T47D (cell line): ENCODE measurements around the gene PDIK1L.

Experiments used
- DNase-seq, 2 experiments: peaks; one replicate each; pipeline versions ENCODE4 v3.0.0 to v3.0.0-alpha.2; 2011 to 2012; ENCODE audit warnings: low read depth in 1 of 2, low spot score in 1 of 2
- JUND ChIP-seq: IDR thresholded peaks from 2 replicates; pipeline ENCODE4 v1.6.1; 2012; ENCODE audit warnings: low read depth
- in situ Hi-C: cut with HindIII; loops from 2 replicates; pipeline ENCODE4 v1.10.0; 2016; ENCODE audit warnings: low sequenced_read_pairs, low pct_unique_long_range_greater_than_20kb

Gene PDIK1L

GRCh38 chr1:26114165-26114927 is 2.7 kb downstream of the PDIK1L start:
- TF ChIP-seq JUND: peak; percentile 53; the same call in 1 of the 2 replicates
- DNase-seq: peak; percentile 37 to 78
- in situ Hi-C loops: no loop called here

GRCh38 chr1:26119892-26120608 is 8.4 kb downstream of the PDIK1L start:
- in situ Hi-C loops: no loop called here
- no peak for DNase-seq

DNA sequence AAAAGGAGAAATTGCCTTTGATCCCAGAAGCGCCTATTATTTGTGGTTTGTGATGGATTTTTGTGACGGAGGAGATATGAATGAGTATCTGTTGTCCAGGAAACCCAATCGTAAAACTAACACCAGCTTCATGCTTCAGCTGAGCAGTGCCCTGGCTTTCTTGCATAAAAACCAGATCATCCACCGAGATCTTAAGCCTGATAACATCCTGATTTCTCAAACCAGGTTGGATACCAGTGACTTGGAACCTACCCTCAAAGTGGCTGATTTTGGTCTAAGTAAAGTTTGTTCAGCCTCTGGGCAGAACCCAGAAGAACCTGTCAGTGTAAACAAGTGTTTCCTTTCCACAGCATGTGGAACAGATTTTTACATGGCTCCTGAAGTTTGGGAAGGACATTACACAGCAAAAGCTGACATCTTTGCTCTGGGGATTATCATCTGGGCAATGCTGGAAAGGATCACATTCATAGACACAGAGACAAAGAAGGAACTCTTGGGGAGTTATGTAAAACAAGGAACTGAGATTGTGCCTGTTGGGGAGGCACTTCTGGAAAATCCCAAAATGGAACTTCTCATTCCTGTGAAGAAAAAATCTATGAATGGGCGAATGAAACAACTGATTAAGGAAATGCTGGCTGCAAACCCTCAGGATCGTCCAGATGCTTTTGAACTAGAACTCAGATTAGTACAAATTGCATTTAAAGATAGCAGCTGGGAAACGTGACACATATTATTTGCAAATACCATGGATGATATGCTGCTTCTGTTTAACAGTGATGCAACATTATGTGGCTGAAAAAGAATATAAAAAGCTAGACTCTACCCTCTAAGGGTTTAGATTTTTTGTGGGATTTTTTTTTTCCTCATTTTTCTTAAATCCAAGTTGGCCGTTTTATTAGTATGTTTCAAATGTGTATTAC is 10.5 kb downstream of the PDIK1L start:
- in situ Hi-C loops: no loop called here
- no peak for TF ChIP-seq JUND
- peak in 1 of 2 experiments; percentile 37 for DNase-seq

More at GRCh38 chr1:26119892-26120608, 8.4 kb downstream of the PDIK1L start:
- no peak for TF ChIP-seq JUND

DNA sequence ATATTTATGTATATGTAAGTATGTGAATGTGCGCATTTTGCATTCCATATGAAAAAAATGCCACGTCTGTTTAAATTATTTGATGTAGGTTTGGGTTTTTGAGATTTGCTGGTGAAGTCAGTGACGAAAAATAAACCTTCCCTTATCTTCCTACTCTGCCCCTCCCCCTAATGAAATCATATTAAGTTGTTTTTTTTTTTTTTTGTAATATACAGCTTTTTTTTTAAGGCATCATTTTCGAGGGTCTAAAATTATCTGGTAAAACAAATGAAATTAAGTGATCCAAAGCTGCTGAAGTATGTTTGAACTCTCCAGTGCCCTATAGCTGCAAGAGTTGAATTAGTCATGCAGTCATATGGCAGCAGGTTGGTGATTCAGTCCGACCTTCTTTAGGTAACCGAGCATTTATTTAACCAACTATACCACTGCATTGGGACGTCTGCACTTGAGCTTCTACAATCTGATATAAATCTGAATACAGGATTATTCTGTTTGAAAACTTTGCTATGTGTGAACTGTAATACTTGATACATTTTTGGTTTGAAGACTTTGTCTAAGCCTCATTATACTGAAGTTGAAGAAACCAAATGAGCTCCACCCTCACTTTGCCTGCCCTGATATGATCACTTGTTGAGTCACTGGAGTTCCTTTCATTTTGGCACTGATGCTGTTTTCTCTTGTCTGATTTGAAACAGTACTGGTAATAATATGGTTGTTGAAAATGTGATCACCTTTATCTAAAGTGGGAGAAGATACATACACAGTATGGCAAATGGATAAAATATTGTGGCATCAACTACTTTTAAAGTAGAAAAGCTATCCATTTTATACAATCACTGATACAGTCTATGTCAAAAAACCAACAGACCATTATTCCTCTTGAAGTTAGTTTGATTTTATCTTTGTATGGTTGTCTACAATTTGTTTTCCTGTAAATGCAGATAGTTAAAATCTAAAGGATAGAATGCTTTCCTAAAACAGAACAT is 11.7 kb downstream of the PDIK1L start:
- DNase-seq: peak in 1 of 2 experiments; percentile 31
- in situ Hi-C loops: no loop called here

DNA sequence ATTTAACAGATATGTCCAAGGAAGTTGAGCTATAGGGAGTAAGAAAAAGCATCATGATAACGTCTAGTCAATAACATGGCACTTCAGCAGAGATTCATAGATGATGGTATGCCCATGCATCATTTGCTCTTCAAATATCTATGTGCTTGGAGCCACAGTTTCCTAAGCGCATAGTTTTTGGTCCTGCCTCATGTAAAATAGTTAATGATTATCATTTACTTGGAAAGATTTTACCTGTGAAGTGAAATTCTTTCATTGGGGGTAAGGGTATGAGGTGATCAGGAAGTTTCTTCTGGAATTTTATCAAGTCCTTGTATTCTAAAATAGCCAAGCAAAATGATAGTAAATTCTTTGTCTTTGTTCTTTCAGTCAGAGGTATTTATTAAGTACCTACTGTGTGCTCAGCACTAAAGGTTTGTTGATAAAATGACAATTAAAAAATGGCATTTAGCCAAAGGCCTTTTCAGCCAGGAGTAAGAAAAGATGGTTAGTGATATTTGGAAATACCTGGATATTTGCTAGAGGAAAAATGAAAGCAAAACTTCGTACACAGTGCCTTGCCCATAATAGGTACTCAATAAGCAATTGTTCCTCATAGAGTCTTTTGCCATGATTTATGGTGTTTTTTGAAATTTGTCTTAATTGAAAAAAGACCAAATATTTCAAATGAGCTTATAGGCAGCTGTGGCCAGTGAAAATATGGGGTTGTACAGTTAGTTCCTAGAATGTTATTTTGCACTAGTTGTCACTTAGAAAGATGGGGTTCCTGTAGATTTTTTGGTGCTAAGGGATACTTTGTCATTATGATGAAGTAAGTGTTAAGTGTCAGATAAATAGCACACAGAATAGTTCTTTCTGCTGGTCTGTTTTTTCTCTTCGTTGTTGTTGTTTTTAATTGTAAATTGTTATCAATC is 13.1 kb downstream of the PDIK1L start:
- no peak for DNase-seq
- in situ Hi-C loops: no loop called here

More for the DNA sequence above, 11.7 kb downstream of the PDIK1L start:
- TF ChIP-seq JUND: no peak

DNA sequence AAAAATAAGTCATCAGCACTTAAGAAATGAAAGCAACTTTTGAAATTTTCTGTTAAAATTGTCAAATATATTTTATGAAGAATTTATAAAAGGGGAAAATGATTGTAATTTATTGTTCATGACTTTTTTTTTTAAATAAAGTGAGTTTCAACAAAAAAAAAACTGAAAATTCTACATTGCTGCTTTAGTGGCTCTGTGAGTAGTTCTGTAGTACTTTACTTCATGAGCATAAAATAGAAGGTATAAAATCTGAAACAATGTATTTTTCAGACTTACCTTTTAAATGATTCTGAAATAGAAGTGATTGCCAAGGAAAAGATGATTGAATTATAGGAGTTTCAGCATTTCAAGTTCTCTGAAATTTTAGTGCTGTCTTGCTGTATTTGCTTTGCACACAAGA is 13.8 kb downstream of the PDIK1L start:
- in situ Hi-C loops: no loop called here
- no peak for TF ChIP-seq JUND
- no peak for DNase-seq

More for the DNA sequence above, 13.1 kb downstream of the PDIK1L start:
- no peak for TF ChIP-seq JUND

DNA sequence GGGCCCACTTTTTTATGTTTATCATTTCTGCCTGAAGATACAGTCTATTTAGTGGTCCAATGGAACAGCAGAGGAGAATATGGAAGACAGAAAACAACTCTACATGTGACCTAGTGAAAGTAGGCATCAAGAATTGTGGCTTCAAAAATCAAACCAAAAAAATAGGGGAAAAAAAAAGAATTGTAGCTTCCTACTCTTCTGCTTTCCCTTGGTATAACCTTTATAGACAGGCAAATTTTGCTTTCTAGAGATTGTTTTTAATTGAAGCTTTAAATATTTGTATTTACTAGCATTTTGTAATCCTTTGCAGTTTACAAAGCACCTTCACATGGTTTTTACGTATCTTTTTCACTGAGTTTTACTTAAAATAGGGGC is 14.3 kb downstream of the PDIK1L start:
- DNase-seq: no peak
- in situ Hi-C loops: no loop called here
- TF ChIP-seq JUND: no peak

DNA sequence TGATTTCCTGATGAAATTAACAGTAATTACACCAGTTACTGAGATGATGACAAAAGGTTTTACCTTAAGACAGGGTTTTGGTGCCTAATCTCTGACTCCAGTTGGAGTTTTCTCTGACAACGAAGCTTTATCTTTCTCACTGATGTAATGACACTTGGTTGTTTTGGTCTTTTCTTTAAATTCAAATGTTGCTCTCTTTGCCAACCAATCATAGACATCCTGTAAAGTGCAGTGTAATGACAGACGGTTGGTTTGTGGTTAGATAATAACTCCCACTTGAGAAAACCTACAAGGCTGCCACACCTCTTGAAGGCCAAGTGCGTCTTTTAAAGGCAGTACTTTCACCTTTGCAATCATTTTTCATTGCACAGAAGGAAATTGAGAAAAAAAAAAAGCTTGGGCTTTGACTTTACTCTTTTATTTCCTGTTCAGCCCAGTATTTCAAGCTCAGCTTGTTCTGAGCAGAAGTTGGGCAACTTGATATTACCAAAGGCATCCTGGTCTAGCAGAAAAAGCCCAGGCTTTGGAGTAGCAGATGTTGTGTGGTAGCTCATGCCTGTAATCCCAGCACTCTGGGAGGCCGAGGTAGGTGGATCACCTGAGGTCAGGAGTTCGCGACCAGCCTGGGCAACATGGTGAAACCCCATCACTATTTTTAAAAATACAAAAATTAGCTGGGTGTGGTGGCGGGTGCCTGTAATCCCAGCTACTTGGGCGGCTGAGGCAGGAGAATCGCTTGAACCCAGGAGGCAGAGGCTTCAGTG is 14.9 kb downstream of the PDIK1L start:
- in situ Hi-C loops: no loop called here
- no peak for TF ChIP-seq JUND
- DNase-seq: peak in 1 of 2 experiments; percentile 78

- no peak for DNase-seq
- no peak for TF ChIP-seq JUND
- in situ Hi-C loops: no loop called here
These were observed 15.9 kb downstream of the PDIK1L start for GRCh38 chr1:26127235-26128163.
